Memory B cell (primary cell): ENCODE data around the gene NAALADL2.

Experiments used
- ATAC-seq: fragments of 150-1000 bp; cut with Tn5 transposase; 2 replicates; pipeline ENCODE4 v1.10.0; 2021; ENCODE audit warnings: low read depth, mild to moderate bottlenecking, moderate library complexity
- DNase-seq, 2 donors: peaks; one replicate each; pipeline ENCODE4 v3.0.0; 2022; ENCODE audit warnings: low spot score in 2 of 2
- H3K27ac Mint-ChIP-seq: one replicate; pipeline ENCODE4 v1.8.0; 2022; ENCODE audit warnings: mild to moderate bottlenecking, moderate library complexity, mixed read lengths
- H3K27me3 Mint-ChIP-seq: one replicate; pipeline ENCODE4 v1.8.0; 2022; ENCODE audit warnings: mixed read lengths
- H3K36me3 Mint-ChIP-seq: one replicate; pipeline ENCODE4 v1.8.0; 2022; ENCODE audit warnings: mild to moderate bottlenecking, mixed read lengths
- H3K4me1 Mint-ChIP-seq: one replicate; pipeline ENCODE4 v1.8.0; 2022; ENCODE audit warnings: mixed read lengths
- H3K4me3 Mint-ChIP-seq: one replicate; pipeline ENCODE4 v1.8.0; 2022; ENCODE audit warnings: mild to moderate bottlenecking, moderate library complexity, mixed read lengths
- H3K9me3 Mint-ChIP-seq: one replicate; pipeline ENCODE4 v1.8.0; 2022; ENCODE audit warnings: mixed read lengths

The NAALADL2 gene

DNA sequence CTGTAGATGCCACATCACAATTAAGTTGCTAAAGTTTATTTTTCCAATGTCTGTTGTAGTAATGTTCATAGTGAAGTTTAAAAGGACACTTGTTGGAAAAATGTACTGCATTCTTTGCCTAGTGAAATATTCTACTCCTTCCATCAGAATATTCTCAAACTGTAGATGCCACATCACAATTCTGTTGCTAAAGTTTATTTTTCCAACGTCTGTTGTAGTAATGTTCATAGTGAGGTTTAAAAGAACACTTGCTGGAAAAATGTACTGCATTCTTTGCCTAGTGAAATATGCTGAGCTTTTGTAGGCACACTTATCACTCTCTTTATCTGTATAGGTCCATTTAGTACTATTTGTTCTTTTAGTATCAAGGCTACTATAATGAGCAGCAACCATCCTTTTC is 836.1 kb downstream of the NAALADL2 start:
- Mint-ChIP-seq H3K4me1 (no peaks in the 10 kb centered on the region), H3K36me3 (no peaks in the 10 kb centered on the region), H3K27me3 (no peaks in the 10 kb centered on the region), H3K9me3 (peaks cover 2% of the 10 kb centered on the region), H3K27ac (no peak overlapping the region), H3K4me3 (no peak overlapping the region)
- no peak for ATAC-seq
- no peak for DNase-seq

DNA sequence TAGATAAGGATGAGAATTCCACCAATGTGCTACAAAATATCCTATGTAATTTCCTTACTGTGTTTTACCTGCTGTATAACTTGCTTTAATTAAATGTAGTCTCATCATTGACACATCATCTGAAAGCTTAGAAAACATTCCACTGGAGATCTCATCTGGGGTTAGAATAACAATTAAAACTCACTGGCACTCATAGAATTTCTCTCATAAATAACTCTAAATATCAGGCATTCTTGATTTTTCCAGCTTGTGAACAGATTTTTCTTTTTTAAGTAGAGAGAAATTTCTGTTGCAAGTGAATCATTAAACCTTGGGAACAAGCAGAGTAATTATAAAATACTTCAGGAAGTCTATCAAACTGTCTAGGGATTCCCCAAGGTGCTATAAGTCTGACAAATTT is 843.8 kb downstream of the NAALADL2 start:
- H3K36me3 Mint-ChIP-seq, result no peaks in the 10 kb centered on the region
- no peaks in the 10 kb centered on the region for H3K27me3 Mint-ChIP-seq
- no peaks in the 10 kb centered on the region for H3K4me1 Mint-ChIP-seq
- H3K4me3 Mint-ChIP-seq, result no peak overlapping the region
- peaks cover 7% of the 10 kb centered on the region for H3K9me3 Mint-ChIP-seq
- no peak overlapping the region for H3K27ac Mint-ChIP-seq
- DNase-seq (no peak), ATAC-seq (no peak)

GRCh38 chr3:175704366-175705055 is 845.4 kb downstream of the NAALADL2 start:
- no peaks in the 10 kb centered on the region for H3K36me3 Mint-ChIP-seq
- no peaks in the 10 kb centered on the region for H3K4me1 Mint-ChIP-seq
- ATAC-seq (no peak), DNase-seq (no peak)
- peaks cover 7% of the 10 kb centered on the region for H3K9me3 Mint-ChIP-seq
- H3K27ac Mint-ChIP-seq, result no peak overlapping the region
- H3K4me3 Mint-ChIP-seq, result no peak overlapping the region
- H3K27me3 Mint-ChIP-seq, result no peaks in the 10 kb centered on the region

GRCh38 chr3:175713268-175713667 is 854.1 kb downstream of the NAALADL2 start:
- no peaks in the 10 kb centered on the region for H3K4me1 Mint-ChIP-seq
- H3K27me3 Mint-ChIP-seq, result no peaks in the 10 kb centered on the region
- no peak for ATAC-seq
- no peaks in the 10 kb centered on the region for H3K9me3 Mint-ChIP-seq
- no peak overlapping the region for H3K27ac Mint-ChIP-seq
- no peaks in the 10 kb centered on the region for H3K36me3 Mint-ChIP-seq
- H3K4me3 Mint-ChIP-seq, result no peak overlapping the region
- no peak for DNase-seq

DNA sequence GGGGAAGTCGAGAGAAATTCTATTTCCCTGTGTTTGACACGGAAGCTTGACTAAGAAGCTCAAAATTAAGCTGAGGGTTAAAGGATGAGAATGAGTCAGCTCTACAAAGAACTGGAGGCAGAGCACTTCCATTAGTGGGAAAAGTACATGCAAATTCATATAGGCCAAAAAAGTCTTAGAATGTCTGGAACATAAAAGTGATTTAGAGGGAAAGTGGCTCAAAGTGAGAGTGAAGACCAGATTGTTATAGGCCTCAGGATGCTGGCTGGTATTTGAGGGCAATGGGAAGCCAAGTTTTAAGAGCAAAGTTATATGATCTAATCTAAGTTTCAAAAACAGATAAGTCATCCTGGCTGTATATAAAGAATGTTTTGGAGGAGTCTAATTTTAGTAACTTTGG is 857.3 kb downstream of the NAALADL2 start:
- ATAC-seq (no peak), DNase-seq (no peak)
- H3K27ac Mint-ChIP-seq, result no peak overlapping the region
- H3K9me3 Mint-ChIP-seq, result no peaks in the 10 kb centered on the region
- H3K4me1 Mint-ChIP-seq, result no peaks in the 10 kb centered on the region
- no peaks in the 10 kb centered on the region for H3K27me3 Mint-ChIP-seq
- no peak overlapping the region for H3K4me3 Mint-ChIP-seq
- H3K36me3 Mint-ChIP-seq, result no peaks in the 10 kb centered on the region

DNA sequence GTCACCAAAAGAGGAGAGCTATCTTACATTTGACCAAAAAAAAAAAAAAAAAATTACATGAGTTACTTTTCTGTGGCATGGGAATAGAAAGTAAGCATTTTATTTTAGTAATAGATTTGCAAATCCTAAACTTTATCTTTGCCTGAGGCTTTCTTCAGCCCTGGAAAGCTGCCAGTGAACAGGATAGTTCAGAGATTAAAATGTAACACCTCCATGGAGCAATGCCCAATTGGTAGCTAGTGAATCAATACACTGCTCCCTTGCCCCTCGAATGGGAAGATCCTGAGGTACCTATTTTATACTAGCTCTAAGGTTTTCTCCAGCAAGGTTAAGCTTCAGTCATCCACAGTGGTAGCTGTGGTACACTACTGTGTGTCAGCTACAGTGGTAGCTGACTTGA is 867.1 kb downstream of the NAALADL2 start:
- DNase-seq (no peak), ATAC-seq (no peak)
- H3K9me3 Mint-ChIP-seq, result no peaks in the 10 kb centered on the region
- no peaks in the 10 kb centered on the region for H3K36me3 Mint-ChIP-seq
- H3K4me1 Mint-ChIP-seq, result no peaks in the 10 kb centered on the region
- H3K27me3 Mint-ChIP-seq, result no peaks in the 10 kb centered on the region
- no peak overlapping the region for H3K4me3 Mint-ChIP-seq
- no peak overlapping the region for H3K27ac Mint-ChIP-seq

DNA sequence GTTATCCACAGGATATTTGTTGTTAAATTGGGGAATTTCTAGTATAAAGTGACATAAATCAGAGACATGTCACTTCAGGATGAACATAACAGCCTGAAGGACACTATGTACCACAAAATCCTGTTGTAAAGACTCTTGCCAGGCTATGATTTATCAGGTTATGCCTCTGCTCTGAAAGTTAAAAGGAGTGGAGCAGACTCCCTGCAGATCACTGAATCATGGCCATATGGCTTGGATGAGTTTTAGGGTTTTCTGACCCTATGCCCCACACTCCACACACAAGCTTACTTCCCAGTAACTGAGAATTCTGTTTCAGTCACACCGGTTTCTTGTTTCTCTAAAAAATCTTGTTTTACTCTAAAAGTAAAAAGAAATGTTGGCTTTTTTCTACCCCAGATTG is 869.4 kb downstream of the NAALADL2 start:
- ATAC-seq (no peak), DNase-seq (no peak)
- no peaks in the 10 kb centered on the region for H3K36me3 Mint-ChIP-seq
- H3K27ac Mint-ChIP-seq, result no peak overlapping the region
- H3K4me3 Mint-ChIP-seq, result no peak overlapping the region
- no peaks in the 10 kb centered on the region for H3K27me3 Mint-ChIP-seq
- H3K4me1 Mint-ChIP-seq, result no peaks in the 10 kb centered on the region
- peaks cover 1% of the 10 kb centered on the region for H3K9me3 Mint-ChIP-seq

DNA sequence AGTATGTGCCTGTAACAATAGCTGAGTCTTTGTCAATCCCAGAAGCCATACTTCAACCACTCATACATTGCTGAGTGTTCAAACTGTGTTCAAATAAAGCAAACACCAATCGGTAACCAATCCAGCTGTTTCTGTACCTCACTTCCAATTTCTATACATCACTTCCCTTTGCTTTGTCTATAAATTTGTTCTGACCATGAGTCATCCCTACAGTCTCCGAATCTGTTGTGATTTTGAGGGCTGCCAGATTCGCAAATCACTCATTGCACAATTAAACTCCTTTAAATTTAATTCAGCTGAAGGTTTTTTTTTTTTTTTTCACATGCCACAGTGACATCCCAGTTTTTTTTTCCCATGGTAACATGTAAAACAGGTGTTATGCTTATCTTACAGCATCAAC is 870.3 kb downstream of the NAALADL2 start:
- no peaks in the 10 kb centered on the region for H3K36me3 Mint-ChIP-seq
- DNase-seq, result no peak
- no peak for ATAC-seq
- peaks cover 1% of the 10 kb centered on the region for H3K9me3 Mint-ChIP-seq
- no peak overlapping the region for H3K4me3 Mint-ChIP-seq
- no peaks in the 10 kb centered on the region for H3K27me3 Mint-ChIP-seq
- no peaks in the 10 kb centered on the region for H3K4me1 Mint-ChIP-seq
- H3K27ac Mint-ChIP-seq, result no peak overlapping the region

- Mint-ChIP-seq H3K36me3 (no peaks in the 10 kb centered on the region), H3K4me3 (no peak overlapping the region), H3K27me3 (no peaks in the 10 kb centered on the region), H3K27ac (no peak overlapping the region), H3K4me1 (no peaks in the 10 kb centered on the region), H3K9me3 (peaks cover 7% of the 10 kb centered on the region)
- ATAC-seq (no peak), DNase-seq (no peak)
Observed at GRCh38 chr3:175731543-175731942, 872.4 kb downstream of the NAALADL2 start.

- H3K9me3 Mint-ChIP-seq, result peaks cover 7% of the 10 kb centered on the region
- DNase-seq (no peak), ATAC-seq (no peak)
- H3K27me3 Mint-ChIP-seq, result no peaks in the 10 kb centered on the region
- no peak overlapping the region for H3K27ac Mint-ChIP-seq
- no peak overlapping the region for H3K4me3 Mint-ChIP-seq
- no peaks in the 10 kb centered on the region for H3K36me3 Mint-ChIP-seq
- no peaks in the 10 kb centered on the region for H3K4me1 Mint-ChIP-seq
Observed at GRCh38 chr3:175732017-175732416, 872.9 kb downstream of the NAALADL2 start.

GRCh38 chr3:175735866-175736265 is 876.7 kb downstream of the NAALADL2 start:
- Mint-ChIP-seq H3K27ac (no peak overlapping the region), H3K4me1 (no peaks in the 10 kb centered on the region), H3K9me3 (peaks cover 7% of the 10 kb centered on the region), H3K36me3 (no peaks in the 10 kb centered on the region), H3K4me3 (no peak overlapping the region), H3K27me3 (no peaks in the 10 kb centered on the region)
- DNase-seq, result no peak
- ATAC-seq, result no peak

DNA sequence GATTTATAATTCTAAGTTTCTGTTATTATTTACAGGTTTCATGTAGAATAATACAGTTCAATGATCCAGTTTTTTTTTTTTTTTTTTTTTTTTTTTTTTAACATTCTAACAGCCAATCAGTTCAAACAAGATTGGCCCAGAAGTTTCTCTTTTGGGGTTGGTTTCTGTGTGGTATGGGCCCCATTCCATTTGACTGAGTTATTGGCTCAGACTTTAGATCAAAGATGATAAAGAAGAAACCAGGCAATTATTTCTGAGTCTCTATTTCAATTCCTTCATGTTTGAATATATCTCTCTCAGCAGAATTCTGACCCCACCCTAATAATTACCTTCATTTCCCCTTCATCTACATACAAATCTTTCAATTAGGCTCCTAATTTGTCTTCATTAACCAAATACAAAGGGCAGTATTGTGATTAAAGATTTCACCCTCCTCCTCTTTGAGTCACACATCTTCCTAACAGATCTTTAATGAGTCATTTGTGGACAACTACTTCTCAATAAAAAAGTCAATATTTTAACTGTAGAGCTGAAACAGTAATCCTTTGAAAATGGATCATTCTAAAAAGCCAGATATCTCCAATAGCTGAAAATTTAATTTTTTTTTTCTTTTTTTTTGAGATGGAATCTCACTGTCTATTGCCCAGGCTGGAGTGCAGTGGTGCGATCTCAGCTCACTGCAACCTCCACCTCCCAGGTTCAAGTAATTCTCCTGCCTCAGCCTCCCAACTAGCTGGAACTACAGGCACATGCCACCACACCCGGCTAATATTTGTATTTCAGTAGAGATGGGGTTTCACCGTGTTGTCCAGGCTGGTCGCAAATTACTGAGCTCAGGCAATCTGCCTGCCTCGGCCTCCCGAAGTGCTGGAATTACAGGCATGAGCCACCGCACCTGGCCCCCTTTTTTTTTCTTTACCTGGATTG is 878.8 kb downstream of the NAALADL2 start:
- Mint-ChIP-seq H3K27me3 (no peaks in the 10 kb centered on the region), H3K9me3 (peaks cover 7% of the 10 kb centered on the region), H3K36me3 (no peaks in the 10 kb centered on the region), H3K4me3 (no peak overlapping the region), H3K27ac (no peak overlapping the region), H3K4me1 (no peaks in the 10 kb centered on the region)
- ATAC-seq (no peak), DNase-seq (no peak)

GRCh38 chr3:175741951-175742350 is 882.8 kb downstream of the NAALADL2 start:
- Mint-ChIP-seq H3K4me3 (no peak overlapping the region), H3K27ac (no peak overlapping the region), H3K36me3 (no peaks in the 10 kb centered on the region), H3K9me3 (peaks cover 1% of the 10 kb centered on the region), H3K4me1 (no peaks in the 10 kb centered on the region), H3K27me3 (no peaks in the 10 kb centered on the region)
- DNase-seq (no peak), ATAC-seq (no peak)

DNA sequence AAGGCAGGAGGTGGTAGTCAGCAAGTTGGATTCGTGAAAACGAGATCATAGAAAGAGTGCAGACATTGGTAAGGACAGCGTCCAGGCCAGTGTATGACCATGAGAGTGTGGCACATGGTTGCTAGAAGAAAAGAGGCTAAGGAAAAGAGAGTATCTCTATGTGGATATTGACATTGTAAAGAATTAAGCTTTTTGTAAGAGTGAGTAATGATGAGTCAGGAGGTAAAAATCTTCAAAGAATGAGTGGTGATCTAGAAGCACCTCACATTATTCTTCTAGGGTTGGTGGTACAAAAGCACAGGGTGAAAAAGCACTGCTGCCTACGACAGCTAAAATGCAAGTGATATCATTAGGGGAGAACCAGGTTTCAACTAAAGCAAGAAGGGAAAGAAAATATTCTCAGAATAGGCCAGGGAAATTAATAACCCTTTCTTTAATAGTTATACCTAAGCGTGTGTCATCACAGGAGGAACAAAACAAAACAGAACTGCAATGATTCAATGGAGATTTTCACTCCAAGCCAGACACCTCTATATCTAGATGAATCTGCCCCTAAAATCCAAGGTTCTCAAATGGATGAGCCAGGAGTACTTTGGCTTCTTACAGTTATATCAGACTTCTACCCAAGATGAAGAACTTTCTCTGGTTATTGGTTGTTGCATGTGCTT is 884.7 kb downstream of the NAALADL2 start:
- Mint-ChIP-seq H3K36me3 (no peaks in the 10 kb centered on the region), H3K27ac (no peak overlapping the region), H3K9me3 (peaks cover 4% of the 10 kb centered on the region), H3K27me3 (no peaks in the 10 kb centered on the region), H3K4me1 (no peaks in the 10 kb centered on the region), H3K4me3 (no peak overlapping the region)
- ATAC-seq (no peak), DNase-seq (no peak)
